ENCODE results near the gene FNDC5.

- no peak for TF ChIP-seq ZNF609 (CRISPR knock-in tag; IDR thresholded peaks at IDR 0.05; ENCODE audit: borderline replicate concordance)
- no peak for TF ChIP-seq AFF4 (CRISPR knock-in tag; IDR thresholded peaks at IDR 0.05)
- no peak for TF ChIP-seq CTCF (IDR thresholded peaks at IDR 0.05 in 2 of 3, conservative IDR thresholded peaks at IDR 0.05 in 1 of 3; ENCODE audit: insufficient read depth in 2 of 3, low read depth in 1 of 3, low read length in 3 of 3)
- TF ChIP-seq ZNF253 (CRISPR knock-in tag; conservative IDR thresholded peaks at IDR 0.05) = no peak
- no peak for TF ChIP-seq REST (IDR thresholded peaks at IDR 0.05; ENCODE audit: borderline replicate concordance)
- TF ChIP-seq REST (CRISPR knock-in tag; IDR thresholded peaks at IDR 0.05; ENCODE audit: low read depth) = no peak
- TF ChIP-seq PTBP1 (IDR thresholded peaks at IDR 0.05; ENCODE audit: low read depth, low read length) = no peak
- TF ChIP-seq ZNF76 (CRISPR knock-in tag; IDR thresholded peaks at IDR 0.05; ENCODE audit: borderline replicate concordance) = no peak
- TF ChIP-seq MCM5 (IDR thresholded peaks at IDR 0.05; ENCODE audit: low read depth) = no peak
These were observed 40.4 kb downstream of the FNDC5 start for GRCh38 chr1:32830092-32830852.

All from K562 (cell line).